Spleen (tissue), 7 donors: ENCODE measurements around the gene SLC30A10.

Experiments
- CTCF ChIP-seq, 11 experiments: fragments of 200-600 bp in 7 of 11; fragments of 450-650 bp in 4 of 11; sonication (generic) in 4 of 11; IDR thresholded peaks in 8 of 11; conservative IDR thresholded peaks in 3 of 11; 1 replicate in 7 of 11; 2 replicates in 4 of 11; pipeline versions ENCODE4 v1.4.0 to v1.8.0; 2016 to 2021; ENCODE audit warnings: antibody characterized with exemption in 11 of 11, inconsistent platforms in 4 of 11, mild to moderate bottlenecking in 1 of 11
- POLR2AphosphoS5 ChIP-seq, 3 donors: sonication (generic); formaldehyde crosslinking; IDR thresholded peaks; one replicate each; pipeline ENCODE4 v1.5.1; 2017; ENCODE audit warnings: antibody characterized with exemption in 3 of 3
- donor health status: DM: no; HTN: no; CAD: no; lungs with moderate emphysema.
- donor health status: DM: no; HTN: no; CAD: no.
- donor health status: DM: no; HTN: no; CAD: no.

- TF ChIP-seq POLR2AphosphoS5 (IDR thresholded peaks at IDR 0.05) (no peak), CTCF (IDR thresholded peaks at IDR 0.05 in 8 of 11, conservative IDR thresholded peaks at IDR 0.05 in 3 of 11) (no peak)
Measured at GRCh38 chr1:219966071-219966349, 37.7 kb upstream of the SLC30A10 start.
